Measurements from ENCODE around the gene CERK. TPM values are rescaled to one million over a fixed set of nuclear protein-coding genes. Genes with fewer than 3 reads are reported as not detected.

CERK gene
- total RNA-seq, 1 experiment from 2014 or later, result 24.9 TPM

- peak overlapping the region; percentile 67 for H3K27ac ChIP-seq
- ChIA-PET POLR2A (ENCODE audit: unreplicated experiment) (interaction anchor here (0.6 kb wide), 1 partner anchor 12 kb away, joined by 5 read pairs; the partner anchor contains the start of gene TBC1D22A), CTCF (interaction anchor here (0.5 to 0.8 kb wide), 3 partner anchors 16 to 760 kb away, joined by 3 to 9 read pairs (median 3); no protein-coding TSS in a partner anchor)
- DNase-seq, result no peak
- no peak overlapping the region for H2AFZ ChIP-seq
- intact Hi-C loops (cut with micrococcal nuclease; ENCODE audit: unreplicated experiment), result loop anchor here (5.0 kb wide), 1 partner anchor 212 kb away; no protein-coding TSS in a partner anchor
- no peaks in the 10 kb centered on the region for H3K27me3 ChIP-seq (ENCODE audit: insufficient read depth, low read depth)
- TF ChIP-seq, protein P1, sequence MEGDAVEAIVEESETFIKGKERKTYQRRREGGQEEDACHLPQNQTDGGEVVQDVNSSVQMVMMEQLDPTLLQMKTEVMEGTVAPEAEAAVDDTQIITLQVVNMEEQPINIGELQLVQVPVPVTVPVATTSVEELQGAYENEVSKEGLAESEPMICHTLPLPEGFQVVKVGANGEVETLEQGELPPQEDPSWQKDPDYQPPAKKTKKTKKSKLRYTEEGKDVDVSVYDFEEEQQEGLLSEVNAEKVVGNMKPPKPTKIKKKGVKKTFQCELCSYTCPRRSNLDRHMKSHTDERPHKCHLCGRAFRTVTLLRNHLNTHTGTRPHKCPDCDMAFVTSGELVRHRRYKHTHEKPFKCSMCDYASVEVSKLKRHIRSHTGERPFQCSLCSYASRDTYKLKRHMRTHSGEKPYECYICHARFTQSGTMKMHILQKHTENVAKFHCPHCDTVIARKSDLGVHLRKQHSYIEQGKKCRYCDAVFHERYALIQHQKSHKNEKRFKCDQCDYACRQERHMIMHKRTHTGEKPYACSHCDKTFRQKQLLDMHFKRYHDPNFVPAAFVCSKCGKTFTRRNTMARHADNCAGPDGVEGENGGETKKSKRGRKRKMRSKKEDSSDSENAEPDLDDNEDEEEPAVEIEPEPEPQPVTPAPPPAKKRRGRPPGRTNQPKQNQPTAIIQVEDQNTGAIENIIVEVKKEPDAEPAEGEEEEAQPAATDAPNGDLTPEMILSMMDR (conservative IDR thresholded peaks at IDR 0.05), result no peak; the same call in 1 of the 2 replicates
- TF ChIP-seq EZH2 (IDR thresholded peaks at IDR 0.05; ENCODE audit: low read depth), result no peak
- peak overlapping the region; percentile 73 for H3K4me2 ChIP-seq
- peaks cover 20% of the 10 kb centered on the region for H3F3A ChIP-seq (ENCODE audit: insufficient read depth, low read depth)
- peak overlapping the region; percentile 36; the same call in 1 of the 2 replicates for H3K4me3 ChIP-seq
- peaks cover 71% of the 10 kb centered on the region for H3K79me2 ChIP-seq (ENCODE audit: low read depth)
- H3K9me3 ChIP-seq (ENCODE audit: insufficient read depth, low read depth), result no peaks in the 10 kb centered on the region
- H3K36me3 ChIP-seq (ENCODE audit: low read depth), result no peaks in the 10 kb centered on the region
- no TSS peak for BruUV-seq (replicated peaks)
- no peaks in the 10 kb centered on the region for H3K9me2 ChIP-seq (ENCODE audit: insufficient read depth)
- peaks cover 58% of the 10 kb centered on the region for H4K20me1 ChIP-seq (ENCODE audit: insufficient read depth)
- peaks cover 28% of the 10 kb centered on the region for H3K4me1 ChIP-seq (replicated peaks; ENCODE audit: insufficient read depth)
Observed at GRCh38 chr22:46774253-46774979, 36.4 kb upstream of the CERK start.

GRCh38 chr22:46773076-46773475, 35.0 kb upstream of the CERK start:
- TF ChIP-seq EZH2 (IDR thresholded peaks at IDR 0.05; ENCODE audit: low read depth), result no peak
- TF ChIP-seq, protein P1 (conservative IDR thresholded peaks at IDR 0.05), result no peak
- H3K27ac ChIP-seq, result 0 out of 2 replicates have a peak overlapping the region, but pooled peaks have one; percentile 14
- POLR2A ChIA-PET (ENCODE audit: unreplicated experiment), result no interaction called here
- intact Hi-C loops (cut with micrococcal nuclease; ENCODE audit: unreplicated experiment), result loop anchor here (5.0 kb wide), 1 partner anchor 211 kb away; no protein-coding TSS in a partner anchor
- no peak overlapping the region for H2AFZ ChIP-seq
- no TSS peak for BruUV-seq (replicated peaks)
- peaks cover 56% of the 10 kb centered on the region for H4K20me1 ChIP-seq (ENCODE audit: insufficient read depth)
- CTCF ChIA-PET, result no interaction called here
- H3K79me2 ChIP-seq (ENCODE audit: low read depth), result peaks cover 70% of the 10 kb centered on the region
- no peaks in the 10 kb centered on the region for H3K27me3 ChIP-seq (ENCODE audit: insufficient read depth, low read depth)
- H3K9me3 ChIP-seq (ENCODE audit: insufficient read depth, low read depth), result no peaks in the 10 kb centered on the region
- peak overlapping the region; percentile 73; the same call in 1 of the 2 replicates for H3K4me2 ChIP-seq
- no peaks in the 10 kb centered on the region for H3K36me3 ChIP-seq (ENCODE audit: low read depth)
- peaks cover 20% of the 10 kb centered on the region for H3F3A ChIP-seq (ENCODE audit: insufficient read depth, low read depth)
- H3K4me1 ChIP-seq (replicated peaks; ENCODE audit: insufficient read depth), result peaks cover 28% of the 10 kb centered on the region
- H3K4me3 ChIP-seq, result no peak overlapping the region
- no peaks in the 10 kb centered on the region for H3K9me2 ChIP-seq (ENCODE audit: insufficient read depth)
- DNase-seq, result no peak

- intact Hi-C loops (cut with micrococcal nuclease; ENCODE audit: unreplicated experiment), result loop anchor here (5.0 kb wide), 1 partner anchor 208 kb away; no protein-coding TSS in a partner anchor
- DNase-seq, result no peak
- CTCF ChIA-PET, result no interaction called here
- H3F3A ChIP-seq (ENCODE audit: insufficient read depth, low read depth), result peaks cover 20% of the 10 kb centered on the region
- no peaks in the 10 kb centered on the region for H3K36me3 ChIP-seq (ENCODE audit: low read depth)
- no peaks in the 10 kb centered on the region for H3K9me3 ChIP-seq (ENCODE audit: insufficient read depth, low read depth)
- H3K4me1 ChIP-seq (replicated peaks; ENCODE audit: insufficient read depth), result peaks cover 23% of the 10 kb centered on the region
- H3K9me2 ChIP-seq (ENCODE audit: insufficient read depth), result no peaks in the 10 kb centered on the region
- peaks cover 59% of the 10 kb centered on the region for H4K20me1 ChIP-seq (ENCODE audit: insufficient read depth)
- POLR2A ChIA-PET (ENCODE audit: unreplicated experiment), result no interaction called here
- BruUV-seq (replicated peaks), result no TSS peak
- H3K27ac ChIP-seq, result peak overlapping the region; percentile 33
- no peak overlapping the region for H3K4me2 ChIP-seq
- H3K79me2 ChIP-seq (ENCODE audit: low read depth), result peaks cover 70% of the 10 kb centered on the region
- no peak overlapping the region for H3K4me3 ChIP-seq
- H3K27me3 ChIP-seq (ENCODE audit: insufficient read depth, low read depth), result no peaks in the 10 kb centered on the region
- TF ChIP-seq, protein P1 (conservative IDR thresholded peaks at IDR 0.05), result no peak
- no peak for TF ChIP-seq EZH2 (IDR thresholded peaks at IDR 0.05; ENCODE audit: low read depth)
- no peak overlapping the region for H2AFZ ChIP-seq
Observed at GRCh38 chr22:46770726-46771125, 32.7 kb upstream of the CERK start.

Measured in PC-9 (cell line).